Measurements from ENCODE around the gene ARID3B.
"Not testable (repeated sequence)": the region's sequence is repeated elsewhere in the genome, so short reads cannot be mapped to it uniquely, and the experiment has no call there.

Gene ARID3B

GRCh38 chr15:74578496-74578994 is 37.5 kb downstream of the ARID3B start:
- no peak for DNase-seq

GRCh38 chr15:74579001-74579400 is 38.0 kb downstream of the ARID3B start:
- DNase-seq = no peak

GRCh38 chr15:74580538-74581350 is 39.7 kb downstream of the ARID3B start:
- DNase-seq = no peak

- DNase-seq = no peak
Measured at GRCh38 chr15:74584204-74584603, 43.2 kb downstream of the ARID3B start.

- no peak for DNase-seq
Measured at GRCh38 chr15:74584779-74585178, 43.8 kb downstream of the ARID3B start.

- no peak for DNase-seq
Measured at GRCh38 chr15:74585191-74585590, 44.2 kb downstream of the ARID3B start.

- DNase-seq = no peak
Measured at GRCh38 chr15:74585857-74586256, 44.8 kb downstream of the ARID3B start.

GRCh38 chr15:74589826-74590225 is 48.8 kb downstream of the ARID3B start:
- DNase-seq = no peak

GRCh38 chr15:74592222-74592621 is 51.2 kb downstream of the ARID3B start:
- no peak for DNase-seq

- DNase-seq = no peak
Measured at GRCh38 chr15:74593122-74593521, 52.1 kb downstream of the ARID3B start.

GRCh38 chr15:74594455-74594854 is 53.4 kb downstream of the ARID3B start:
- no peak for DNase-seq

- no peak for DNase-seq
Measured at GRCh38 chr15:74595271-74595670, 54.3 kb downstream of the ARID3B start.

- DNase-seq = not testable (repeated sequence)
Measured at GRCh38 chr15:74596736-74597135, 55.7 kb downstream of the ARID3B start.

- DNase-seq = not testable (repeated sequence)
Measured at GRCh38 chr15:74597146-74597705, 56.2 kb downstream of the ARID3B start.

- DNase-seq = peak; percentile 95
Measured at GRCh38 chr15:74598126-74598842, 57.3 kb downstream of the ARID3B start.

GRCh38 chr15:74599156-74599555 is 58.1 kb downstream of the ARID3B start:
- DNase-seq = no peak

- DNase-seq = no peak
Measured at GRCh38 chr15:74603026-74603788, 62.2 kb downstream of the ARID3B start.

- no peak for DNase-seq
Measured at GRCh38 chr15:74603789-74604705, 63.0 kb downstream of the ARID3B start.

GRCh38 chr15:74604983-74605794 is 64.2 kb downstream of the ARID3B start:
- DNase-seq = no peak

GRCh38 chr15:74605795-74606150 is 64.8 kb downstream of the ARID3B start:
- no peak for DNase-seq

GRCh38 chr15:74608786-74609185 is 67.8 kb downstream of the ARID3B start:
- no peak for DNase-seq
